H4 (cell line): ENCODE results near the gene FRMD8. TPM values are rescaled to one million over a fixed set of nuclear protein-coding genes. Genes with fewer than 3 reads are reported as not detected.

Experiments used
- DNase-seq: peaks from one replicate; pipeline ENCODE4 v3.0.0-alpha.2; 2015; ENCODE audit warnings: low spot score
- total RNA-seq: library from RNA; depleted of rRNA; stranded (reverse); fragments of >200 nt; shearing (Covaris generic); gene quantifications from 2 replicates; pipeline ENCODE4 v1.2.3, GENCODE V29; 2014

The FRMD8 gene
- total RNA-seq, 1 experiment from 2014 or later = 16.3 TPM

DNA sequence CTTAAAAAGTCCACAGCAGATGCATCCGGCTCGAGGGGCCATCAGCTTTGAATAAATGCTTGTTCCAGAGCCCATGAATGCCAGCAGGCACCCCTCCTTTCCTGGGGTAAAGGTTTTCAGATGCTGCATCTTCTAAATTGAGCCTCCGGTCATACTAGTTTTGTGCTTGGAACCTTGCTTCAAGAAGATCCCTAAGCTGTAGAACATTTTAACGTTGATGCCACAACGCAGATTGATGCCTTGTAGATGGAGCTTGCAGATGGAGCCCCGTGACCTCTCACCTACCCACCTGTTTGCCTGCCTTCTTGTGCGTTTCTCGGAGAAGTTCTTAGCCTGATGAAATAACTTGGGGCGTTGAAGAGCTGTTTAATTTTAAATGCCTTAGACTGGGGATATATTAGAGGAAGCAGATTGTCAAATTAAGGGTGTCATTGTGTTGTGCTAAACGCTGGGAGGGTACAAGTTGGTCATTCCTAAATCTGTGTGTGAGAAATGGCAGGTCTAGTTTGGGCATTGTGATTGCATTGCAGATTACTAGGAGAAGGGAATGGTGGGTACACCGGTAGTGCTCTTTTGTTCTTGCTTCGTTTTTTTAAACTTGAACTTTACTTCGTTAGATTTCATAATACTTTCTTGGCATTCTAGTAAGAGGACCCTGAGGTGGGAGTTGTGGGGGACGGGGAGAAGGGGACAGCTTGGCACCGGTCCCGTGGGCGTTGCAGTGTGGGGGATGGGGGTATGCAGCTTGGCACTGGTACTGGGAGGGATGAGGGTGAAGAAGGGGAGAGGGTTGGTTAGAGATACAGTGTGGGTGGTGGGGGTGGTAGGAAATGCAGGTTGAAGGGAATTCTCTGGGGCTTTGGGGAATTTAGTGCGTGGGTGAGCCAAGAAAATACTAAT, 38.0 kb downstream of the FRMD8 start:
- no peak for DNase-seq

- DNase-seq = peak; percentile 68
Observed at GRCh38 chr11:65425105-65425970, 38.9 kb downstream of the FRMD8 start.

DNA sequence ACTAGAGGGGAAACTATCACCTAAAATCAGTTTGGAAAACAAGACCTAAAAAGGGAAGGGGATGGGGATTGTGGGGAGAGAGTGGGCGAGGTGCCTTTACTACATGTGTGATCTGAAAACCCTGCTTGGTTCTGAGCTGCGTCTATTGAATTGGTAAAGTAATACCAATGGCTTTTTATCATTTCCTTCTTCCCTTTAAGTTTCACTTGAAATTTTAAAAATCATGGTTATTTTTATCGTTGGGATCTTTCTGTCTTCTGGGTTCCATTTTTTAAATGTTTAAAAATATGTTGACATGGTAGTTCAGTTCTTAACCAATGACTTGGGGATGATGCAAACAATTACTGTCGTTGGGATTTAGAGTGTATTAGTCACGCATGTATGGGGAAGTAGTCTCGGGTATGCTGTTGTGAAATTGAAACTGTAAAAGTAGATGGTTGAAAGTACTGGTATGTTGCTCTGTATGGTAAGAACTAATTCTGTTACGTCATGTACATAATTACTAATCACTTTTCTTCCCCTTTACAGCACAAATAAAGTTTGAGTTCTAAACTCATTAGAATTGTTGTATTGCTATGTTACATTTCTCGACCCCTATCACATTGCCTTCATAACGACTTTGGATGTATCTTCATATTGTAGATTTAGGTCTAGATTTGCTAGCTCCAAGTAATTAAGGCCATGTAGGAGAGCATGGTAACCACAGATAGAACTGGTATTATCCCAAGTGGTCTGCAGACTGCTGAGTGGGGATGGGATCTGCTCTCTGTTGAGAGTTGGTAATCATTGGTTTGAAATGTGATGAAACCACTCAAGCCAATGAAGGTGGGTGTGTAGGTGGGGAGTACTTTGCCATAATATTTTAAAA, 39.8 kb downstream of the FRMD8 start:
- DNase-seq = peak; percentile 60

DNA sequence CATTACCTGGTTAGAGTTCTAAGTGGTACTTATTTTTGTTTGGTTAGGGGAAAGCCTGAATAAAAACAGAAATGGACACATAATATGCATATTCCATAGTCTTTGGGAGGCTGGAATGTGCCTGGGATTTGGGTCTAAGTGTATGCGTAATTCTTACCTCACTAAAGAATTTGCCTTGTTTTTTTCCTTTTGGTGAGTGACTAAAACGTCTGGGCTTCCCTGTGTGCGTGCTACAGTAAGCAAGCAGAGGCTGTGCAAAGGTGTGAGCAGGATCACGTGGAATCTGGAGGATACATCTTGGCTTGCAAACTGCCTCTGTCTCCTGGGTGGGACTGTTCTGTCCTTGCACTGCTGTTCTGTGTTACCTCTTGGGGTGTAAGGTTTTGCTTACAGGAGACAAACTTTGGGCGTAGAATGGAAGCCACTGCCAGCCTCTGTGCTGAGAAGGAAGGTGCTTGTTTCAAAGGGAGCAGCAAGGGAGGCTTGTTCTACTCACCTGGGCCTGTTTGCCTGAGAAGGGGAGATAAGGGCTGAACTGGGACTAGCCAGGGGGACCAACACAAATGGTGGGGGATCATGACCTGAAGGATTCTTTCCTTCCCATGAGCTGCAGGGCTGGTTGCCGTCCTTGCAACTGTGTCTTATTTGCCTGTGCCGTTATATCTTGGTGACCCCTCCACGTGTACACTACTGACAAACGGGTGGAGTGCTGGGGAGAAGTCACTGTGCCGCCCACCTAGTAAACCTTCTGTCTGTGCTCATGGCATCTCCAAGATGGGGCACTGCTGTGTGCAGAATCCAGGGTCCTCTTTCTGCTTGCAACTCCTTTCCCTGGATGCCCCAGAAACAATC, 40.6 kb downstream of the FRMD8 start:
- DNase-seq = peak; percentile 70

DNA sequence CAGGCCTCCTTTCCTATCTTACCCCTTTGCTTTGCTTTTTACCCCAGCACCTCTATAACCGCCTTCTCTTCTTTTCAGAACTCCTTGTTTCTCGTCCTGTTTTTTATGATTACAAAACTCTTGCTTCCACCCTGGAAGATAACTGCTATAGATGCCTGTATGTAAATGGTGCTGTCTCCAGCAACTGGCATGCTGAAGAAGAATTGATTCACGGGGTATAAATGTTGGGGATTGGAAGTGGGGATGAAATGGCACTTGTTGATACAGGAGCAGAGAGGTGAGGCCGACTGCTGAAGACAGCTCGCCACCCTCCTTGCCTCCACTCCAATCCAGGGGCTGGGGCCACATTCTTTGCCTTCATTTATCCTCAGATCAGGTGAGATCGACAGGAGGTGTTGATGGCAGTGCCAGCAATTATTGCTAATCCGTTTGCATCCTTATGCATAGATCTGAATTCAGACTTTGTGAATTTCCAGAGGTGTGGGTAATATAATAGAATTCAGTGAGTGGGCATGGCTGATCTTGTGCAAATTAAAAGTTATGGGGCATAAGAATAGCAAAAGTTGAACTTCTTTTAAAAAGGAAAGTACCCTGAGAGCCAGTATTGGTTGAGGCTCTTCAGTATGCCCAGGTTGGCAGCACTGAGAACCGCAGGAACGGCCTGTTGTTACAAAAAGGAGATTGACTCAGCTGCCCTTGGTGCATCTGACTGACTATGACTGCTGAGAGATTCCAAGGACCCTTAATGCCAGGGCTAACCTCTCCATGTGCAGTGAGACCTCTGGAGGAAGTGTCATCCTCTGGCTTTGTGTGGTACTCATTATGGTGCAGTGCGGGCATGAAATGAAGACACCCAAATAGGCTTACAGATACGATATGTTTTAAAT, 41.5 kb downstream of the FRMD8 start:
- DNase-seq = peak; percentile 74

DNA sequence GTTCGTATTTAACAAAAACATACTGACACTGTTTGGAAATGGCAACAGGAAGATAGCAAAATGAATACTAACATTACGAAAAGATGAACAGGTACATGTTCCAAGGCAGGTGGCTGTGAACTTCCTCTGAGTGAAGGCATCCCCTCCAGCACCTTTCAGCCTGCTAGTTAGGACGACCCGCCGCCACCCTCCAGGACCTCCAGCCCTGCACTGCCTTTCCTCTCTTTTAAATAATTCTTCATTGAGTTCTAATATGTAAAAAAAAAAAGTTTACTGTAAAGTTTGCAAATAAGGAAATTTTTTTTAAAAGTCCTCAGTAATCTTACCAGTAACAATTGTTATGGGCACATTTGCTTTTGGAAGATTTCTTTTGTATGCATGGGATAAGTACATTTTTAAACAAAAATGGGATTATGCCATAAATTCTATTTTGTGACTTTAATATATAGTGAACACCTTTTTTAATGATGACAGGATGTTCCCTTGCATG, 42.2 kb downstream of the FRMD8 start:
- no peak for DNase-seq

DNA sequence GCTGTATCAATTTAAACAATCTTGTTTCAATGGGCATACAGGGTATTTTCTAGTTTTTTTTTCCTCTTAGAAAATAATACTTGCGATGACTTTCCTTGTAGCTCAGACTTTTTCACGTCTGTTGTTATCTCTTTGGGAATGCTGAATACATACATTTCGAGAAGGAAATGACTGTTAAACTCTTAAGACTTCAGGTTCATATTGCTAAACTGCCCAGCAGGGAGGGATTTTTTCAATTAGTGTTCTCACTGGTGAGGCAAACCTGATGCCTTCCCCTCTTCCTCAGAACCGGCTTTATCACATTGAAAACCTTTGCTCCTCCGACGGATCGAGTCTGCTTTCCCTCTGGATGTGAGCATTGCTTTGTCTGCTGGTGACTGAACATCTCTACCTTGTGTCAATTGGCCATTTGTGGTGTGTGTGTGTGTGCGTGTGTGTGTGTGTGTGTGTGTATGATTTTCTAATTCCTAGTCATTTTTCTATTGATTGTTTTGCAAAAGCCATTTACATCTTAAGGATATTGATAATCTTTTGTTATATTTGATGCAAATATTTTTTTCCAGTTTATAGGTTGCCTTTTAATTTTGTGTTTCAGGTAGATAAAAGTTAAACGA, 42.7 kb downstream of the FRMD8 start:
- DNase-seq = peak; percentile 72

GRCh38 chr11:65429724-65430405, 43.4 kb downstream of the FRMD8 start:
- peak; percentile 79 for DNase-seq

DNA sequence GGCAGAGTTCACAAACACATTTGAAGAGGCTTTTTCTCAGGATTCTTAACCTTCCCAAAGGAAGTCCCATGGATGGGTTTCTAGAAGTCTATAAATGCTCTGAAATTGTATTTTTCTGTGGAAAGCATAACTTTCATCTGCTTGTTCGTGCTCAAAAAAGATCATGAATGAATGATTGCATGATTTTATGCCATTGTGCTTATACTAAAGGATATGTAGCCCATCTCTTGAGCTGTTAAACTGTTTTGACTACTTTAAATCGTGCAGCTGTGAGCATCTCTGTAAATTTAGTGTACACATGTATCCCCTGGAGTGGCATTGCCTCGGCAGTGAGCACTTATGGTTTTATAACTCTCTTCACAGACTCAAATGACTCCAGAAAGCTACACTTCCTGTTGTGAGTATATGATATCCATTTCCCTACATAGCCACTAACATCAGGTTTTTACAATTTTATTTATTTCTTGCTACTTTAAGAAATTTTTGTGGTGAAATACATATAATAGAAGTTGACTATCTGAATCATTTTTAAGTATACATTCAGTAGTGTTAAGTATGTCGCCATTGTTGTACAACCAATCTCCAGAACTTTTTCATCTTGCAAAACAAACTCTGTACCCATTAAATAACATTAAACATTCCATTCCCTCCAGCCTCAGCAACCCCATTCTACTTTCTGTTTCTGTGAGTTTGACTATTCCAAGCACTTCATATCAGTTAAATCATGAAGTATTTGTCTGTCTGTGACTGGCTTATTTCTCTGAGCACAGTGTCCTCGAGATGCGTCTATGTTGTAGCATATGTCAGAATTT, 44.2 kb downstream of the FRMD8 start:
- DNase-seq = peak; percentile 53

DNA sequence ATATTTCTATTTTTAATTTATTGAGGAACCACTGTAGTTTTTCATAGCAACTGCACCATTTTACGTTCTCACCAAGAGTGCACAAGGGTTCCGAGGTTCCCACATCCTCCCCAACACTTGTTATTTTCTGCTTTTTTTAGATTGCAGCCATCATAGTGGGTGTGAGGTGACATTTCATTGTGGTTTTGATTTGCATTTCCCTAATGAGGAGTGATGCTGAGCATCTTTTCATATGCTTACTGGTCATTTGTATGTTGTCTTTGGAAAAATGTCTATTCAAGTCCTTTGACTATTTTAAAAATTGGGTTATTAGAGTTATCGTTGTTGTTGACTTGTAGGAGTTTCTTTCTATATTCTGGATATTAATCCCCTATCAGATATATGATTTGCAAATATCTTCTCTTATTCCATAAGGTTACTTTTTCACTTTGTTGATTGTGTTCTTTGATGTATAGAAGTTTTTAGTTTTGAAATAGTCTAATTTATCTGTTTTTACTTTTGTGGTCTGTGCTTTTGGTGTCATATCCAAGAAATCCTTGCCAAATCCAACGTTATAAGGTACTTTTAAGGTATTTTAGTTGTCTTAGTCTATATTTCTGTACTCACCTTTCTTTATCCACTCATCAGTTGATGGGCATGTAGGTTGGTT, 45.1 kb downstream of the FRMD8 start:
- no peak for DNase-seq

DNA sequence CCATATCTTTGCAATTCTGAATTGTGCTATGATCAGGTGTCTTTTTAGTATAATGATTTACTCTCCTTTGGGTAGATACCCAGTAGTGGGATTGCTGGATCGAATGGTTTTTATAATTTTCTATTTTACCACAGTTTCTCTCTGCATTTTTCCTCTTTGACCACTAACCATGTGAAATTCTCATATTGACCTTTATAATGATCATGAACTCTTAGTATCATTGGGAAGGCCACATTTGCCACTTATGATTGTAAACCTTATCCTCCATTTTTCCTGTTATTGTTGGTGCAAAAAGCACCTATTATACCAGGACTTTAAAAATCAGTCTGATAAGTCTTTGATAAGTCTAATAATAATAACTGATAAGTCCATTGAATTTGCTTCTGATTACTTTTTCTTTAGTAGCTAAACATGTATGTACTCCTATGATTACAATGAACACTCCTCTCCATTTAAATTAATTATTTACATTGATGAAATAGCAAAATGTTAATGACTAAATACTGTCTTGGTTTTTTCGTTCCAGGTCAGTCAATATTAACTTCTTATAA, 45.7 kb downstream of the FRMD8 start:
- DNase-seq = no peak

GRCh38 chr11:65432686-65433582, 46.5 kb downstream of the FRMD8 start:
- no peak for DNase-seq

DNA sequence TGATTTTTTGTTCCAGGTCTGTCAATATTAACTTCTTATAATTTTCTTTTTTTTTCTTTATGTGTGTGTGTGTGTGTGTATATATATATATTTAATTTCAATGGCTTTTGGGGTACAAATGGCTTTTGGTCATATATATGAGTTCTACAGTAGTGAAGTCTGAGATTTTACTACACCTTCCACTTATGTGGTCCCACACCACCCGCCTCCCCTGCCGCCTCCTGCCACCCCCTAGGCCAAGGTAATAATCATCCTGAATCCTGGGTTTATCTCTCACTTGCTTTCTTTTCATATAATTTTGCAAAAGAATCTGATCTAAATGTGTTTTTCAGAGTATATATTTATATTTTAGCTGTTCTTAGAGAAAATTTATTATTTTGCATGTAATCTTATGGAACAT, 47.2 kb downstream of the FRMD8 start:
- DNase-seq = no peak

GRCh38 chr11:65434057-65434666, 47.7 kb downstream of the FRMD8 start:
- DNase-seq = no peak

GRCh38 chr11:65434667-65435410, 48.4 kb downstream of the FRMD8 start:
- DNase-seq = no peak
